ENCODE results near the gene DLGAP1.

DLGAP1 gene

GRCh38 chr18:3540805-3541548, 914.1 kb downstream of the DLGAP1 start:
- no peaks in the 10 kb centered on the region for H3K27me3 ChIP-seq (ENCODE audit: low read depth, low read length)
- H3K36me3 ChIP-seq (ENCODE audit: control insufficient read depth in 1 of 2, insufficient read depth in 2 of 2, low read length in 2 of 2), result no peaks in the 10 kb centered on the region
- H3K9me3 ChIP-seq (ENCODE audit: control insufficient read depth in 1 of 2, low read length in 2 of 2), result no peaks in the 10 kb centered on the region
- peaks cover 0 to 7% of the 10 kb centered on the region in 2 donors for H3K4me1 ChIP-seq (ENCODE audit: control insufficient read depth in 1 of 2, insufficient read depth in 2 of 2, low read length in 2 of 2)
- H3K27ac ChIP-seq (ENCODE audit: low read length), result no peak overlapping the region
- no peak overlapping the region for H3K4me3 ChIP-seq (ENCODE audit: low read depth in 1 of 2, low read length in 2 of 2)

- Histone ChIP-seq H3K27ac (ENCODE audit: low read length) (no peak overlapping the region), H3K4me3 (ENCODE audit: low read depth in 1 of 2, low read length in 2 of 2) (no peak overlapping the region), H3K4me1 (ENCODE audit: control insufficient read depth in 1 of 2, insufficient read depth in 2 of 2, low read length in 2 of 2) (peaks cover 0 to 7% of the 10 kb centered on the region in 2 donors), H3K36me3 (ENCODE audit: control insufficient read depth in 1 of 2, insufficient read depth in 2 of 2, low read length in 2 of 2) (no peaks in the 10 kb centered on the region), H3K9me3 (ENCODE audit: control insufficient read depth in 1 of 2, low read length in 2 of 2) (no peaks in the 10 kb centered on the region), H3K27me3 (ENCODE audit: low read depth, low read length) (no peaks in the 10 kb centered on the region)
These were observed 916.0 kb downstream of the DLGAP1 start for GRCh38 chr18:3538954-3539617.

GRCh38 chr18:3538456-3538855, 916.7 kb downstream of the DLGAP1 start:
- no peak overlapping the region for H3K27ac ChIP-seq (ENCODE audit: low read length)
- H3K27me3 ChIP-seq (ENCODE audit: low read depth, low read length), result no peaks in the 10 kb centered on the region
- H3K4me3 ChIP-seq (ENCODE audit: low read depth in 1 of 2, low read length in 2 of 2), result no peak overlapping the region
- H3K4me1 ChIP-seq (ENCODE audit: control insufficient read depth in 1 of 2, insufficient read depth in 2 of 2, low read length in 2 of 2), result peaks cover 0 to 7% of the 10 kb centered on the region in 2 donors
- H3K36me3 ChIP-seq (ENCODE audit: control insufficient read depth in 1 of 2, insufficient read depth in 2 of 2, low read length in 2 of 2), result no peaks in the 10 kb centered on the region
- H3K9me3 ChIP-seq (ENCODE audit: control insufficient read depth in 1 of 2, low read length in 2 of 2), result no peaks in the 10 kb centered on the region

- Histone ChIP-seq H3K27ac (ENCODE audit: low read length) (no peak overlapping the region), H3K27me3 (ENCODE audit: low read depth, low read length) (no peaks in the 10 kb centered on the region), H3K4me3 (ENCODE audit: low read depth in 1 of 2, low read length in 2 of 2) (no peak overlapping the region), H3K9me3 (ENCODE audit: control insufficient read depth in 1 of 2, low read length in 2 of 2) (no peaks in the 10 kb centered on the region), H3K36me3 (ENCODE audit: control insufficient read depth in 1 of 2, insufficient read depth in 2 of 2, low read length in 2 of 2) (no peaks in the 10 kb centered on the region), H3K4me1 (ENCODE audit: control insufficient read depth in 1 of 2, insufficient read depth in 2 of 2, low read length in 2 of 2) (no peaks in the 10 kb centered on the region)
These were observed 924.3 kb downstream of the DLGAP1 start for GRCh38 chr18:3530807-3531206.

- H3K4me1 ChIP-seq (ENCODE audit: control insufficient read depth in 1 of 2, insufficient read depth in 2 of 2, low read length in 2 of 2), result no peaks in the 10 kb centered on the region
- H3K36me3 ChIP-seq (ENCODE audit: control insufficient read depth in 1 of 2, insufficient read depth in 2 of 2, low read length in 2 of 2), result no peaks in the 10 kb centered on the region
- no peaks in the 10 kb centered on the region for H3K27me3 ChIP-seq (ENCODE audit: low read depth, low read length)
- H3K9me3 ChIP-seq (ENCODE audit: control insufficient read depth in 1 of 2, low read length in 2 of 2), result no peaks in the 10 kb centered on the region
- H3K4me3 ChIP-seq (ENCODE audit: low read depth in 1 of 2, low read length in 2 of 2), result no peak overlapping the region
- H3K27ac ChIP-seq (ENCODE audit: low read length), result no peak overlapping the region
These were observed 925.5 kb downstream of the DLGAP1 start for GRCh38 chr18:3529601-3530000.

- Histone ChIP-seq H3K36me3 (ENCODE audit: control insufficient read depth in 1 of 2, insufficient read depth in 2 of 2, low read length in 2 of 2) (no peaks in the 10 kb centered on the region), H3K27ac (ENCODE audit: low read length) (no peak overlapping the region), H3K27me3 (ENCODE audit: low read depth, low read length) (no peaks in the 10 kb centered on the region), H3K4me1 (ENCODE audit: control insufficient read depth in 1 of 2, insufficient read depth in 2 of 2, low read length in 2 of 2) (no peaks in the 10 kb centered on the region), H3K4me3 (ENCODE audit: low read depth in 1 of 2, low read length in 2 of 2) (no peak overlapping the region), H3K9me3 (ENCODE audit: control insufficient read depth in 1 of 2, low read length in 2 of 2) (no peaks in the 10 kb centered on the region)
These were observed 926.0 kb downstream of the DLGAP1 start for GRCh38 chr18:3529077-3529476.

- H3K27ac ChIP-seq (ENCODE audit: low read length), result no peak overlapping the region
- no peaks in the 10 kb centered on the region for H3K27me3 ChIP-seq (ENCODE audit: low read depth, low read length)
- H3K4me1 ChIP-seq (ENCODE audit: control insufficient read depth in 1 of 2, insufficient read depth in 2 of 2, low read length in 2 of 2), result no peaks in the 10 kb centered on the region
- H3K36me3 ChIP-seq (ENCODE audit: control insufficient read depth in 1 of 2, insufficient read depth in 2 of 2, low read length in 2 of 2), result no peaks in the 10 kb centered on the region
- no peaks in the 10 kb centered on the region for H3K9me3 ChIP-seq (ENCODE audit: control insufficient read depth in 1 of 2, low read length in 2 of 2)
- no peak overlapping the region for H3K4me3 ChIP-seq (ENCODE audit: low read depth in 1 of 2, low read length in 2 of 2)
These were observed 926.9 kb downstream of the DLGAP1 start for GRCh38 chr18:3528231-3528630.

GRCh38 chr18:3526421-3527354, 928.4 kb downstream of the DLGAP1 start:
- Histone ChIP-seq H3K4me1 (ENCODE audit: control insufficient read depth in 1 of 2, insufficient read depth in 2 of 2, low read length in 2 of 2) (no peaks in the 10 kb centered on the region), H3K9me3 (ENCODE audit: control insufficient read depth in 1 of 2, low read length in 2 of 2) (no peaks in the 10 kb centered on the region), H3K36me3 (ENCODE audit: control insufficient read depth in 1 of 2, insufficient read depth in 2 of 2, low read length in 2 of 2) (no peaks in the 10 kb centered on the region), H3K27ac (ENCODE audit: low read length) (no peak overlapping the region), H3K4me3 (ENCODE audit: low read depth in 1 of 2, low read length in 2 of 2) (peak overlapping the region in 1 of 2 donors; percentile 4), H3K27me3 (ENCODE audit: low read depth, low read length) (no peaks in the 10 kb centered on the region)

- H3K27ac ChIP-seq (ENCODE audit: low read length), result no peak overlapping the region
- H3K9me3 ChIP-seq (ENCODE audit: control insufficient read depth in 1 of 2, low read length in 2 of 2), result no peaks in the 10 kb centered on the region
- H3K4me1 ChIP-seq (ENCODE audit: control insufficient read depth in 1 of 2, insufficient read depth in 2 of 2, low read length in 2 of 2), result no peaks in the 10 kb centered on the region
- peak overlapping the region in 1 of 2 donors; percentile 4 for H3K4me3 ChIP-seq (ENCODE audit: low read depth in 1 of 2, low read length in 2 of 2)
- H3K27me3 ChIP-seq (ENCODE audit: low read depth, low read length), result no peaks in the 10 kb centered on the region
- H3K36me3 ChIP-seq (ENCODE audit: control insufficient read depth in 1 of 2, insufficient read depth in 2 of 2, low read length in 2 of 2), result no peaks in the 10 kb centered on the region
These were observed 929.2 kb downstream of the DLGAP1 start for GRCh38 chr18:3525870-3526420.

- H3K9me3 ChIP-seq (ENCODE audit: control insufficient read depth in 1 of 2, low read length in 2 of 2), result no peaks in the 10 kb centered on the region
- no peak overlapping the region for H3K27ac ChIP-seq (ENCODE audit: low read length)
- H3K4me1 ChIP-seq (ENCODE audit: control insufficient read depth in 1 of 2, insufficient read depth in 2 of 2, low read length in 2 of 2), result no peaks in the 10 kb centered on the region
- H3K36me3 ChIP-seq (ENCODE audit: control insufficient read depth in 1 of 2, insufficient read depth in 2 of 2, low read length in 2 of 2), result no peaks in the 10 kb centered on the region
- H3K4me3 ChIP-seq (ENCODE audit: low read depth in 1 of 2, low read length in 2 of 2), result no peak overlapping the region
- no peaks in the 10 kb centered on the region for H3K27me3 ChIP-seq (ENCODE audit: low read depth, low read length)
These were observed 930.4 kb downstream of the DLGAP1 start for GRCh38 chr18:3524706-3525105.

Measured in muscle layer of duodenum (tissue), 2 donors.